HG03280 (cell line): Measurements from ENCODE around the gene OR5F1.

Experiments used
- ATAC-seq: cut with Tn5 transposase; IDR thresholded peaks from one replicate; pipeline ENCODE4 v1.9.1; 2021; ENCODE audit warnings: mild to moderate bottlenecking, moderate library complexity; ENCODE audit not compliant: unreplicated experiment

Gene OR5F1

DNA sequence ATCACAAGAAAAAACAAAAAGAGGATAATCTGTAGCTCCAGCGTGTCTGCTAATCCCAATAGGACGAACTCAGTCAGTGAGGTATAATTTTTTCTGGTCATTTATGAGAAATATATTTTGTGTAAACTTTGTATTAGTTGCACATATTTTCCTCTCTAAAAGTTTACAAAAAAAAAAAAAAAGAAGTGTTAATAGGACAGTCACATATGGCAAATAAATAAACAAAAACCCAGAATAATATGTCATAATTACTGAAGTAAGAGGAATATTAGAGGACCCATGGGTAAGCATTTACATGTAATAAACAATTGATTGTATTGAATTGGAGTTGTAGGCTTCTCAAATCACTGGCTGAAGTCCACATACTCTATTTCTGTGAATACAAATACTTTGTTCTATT, at the start of gene OR5F1:
TSS of gene OR5F1 (minus strand) at position 101 of the 400 bp plus-strand sequence. CDS start at position 101, 0 bp downstream.
- no peak for ATAC-seq

- ATAC-seq = no peak
These were observed 32.9 kb upstream of the OR5F1 start, which contains the start of gene OR5AS1 for GRCh38 chr11:56027354-56027753. Gene OR5AS1, plus strand, starts transcription at chr11:56027654. Its CDS starts 2,765 bp downstream, at chr11:56030419.

DNA sequence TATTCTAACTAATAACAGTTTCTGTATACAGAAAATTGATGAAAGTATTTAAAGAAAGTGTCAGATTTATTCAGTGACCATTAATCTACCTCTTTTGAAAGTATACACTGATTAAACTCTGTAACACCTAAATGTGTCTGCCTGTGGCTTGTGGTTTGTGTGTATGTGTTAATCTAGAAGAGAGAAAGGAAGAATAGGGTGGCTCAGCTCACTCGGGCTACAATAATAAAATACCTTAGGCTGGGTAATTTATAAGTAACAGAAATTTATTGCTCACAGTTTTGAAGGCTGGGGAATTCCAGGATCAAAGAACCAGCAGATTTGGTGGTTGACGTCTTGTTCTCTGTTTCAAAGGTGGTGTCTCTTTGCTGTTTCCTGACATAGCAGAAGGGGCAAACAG, 19.4 kb upstream of the OR5F1 start:
- no peak for ATAC-seq

- no peak for ATAC-seq
These were observed 16.3 kb upstream of the OR5F1 start for GRCh38 chr11:56010716-56011115.

GRCh38 chr11:55970935-55971334, 23.5 kb downstream of the OR5F1 start:
- no peak for ATAC-seq

DNA sequence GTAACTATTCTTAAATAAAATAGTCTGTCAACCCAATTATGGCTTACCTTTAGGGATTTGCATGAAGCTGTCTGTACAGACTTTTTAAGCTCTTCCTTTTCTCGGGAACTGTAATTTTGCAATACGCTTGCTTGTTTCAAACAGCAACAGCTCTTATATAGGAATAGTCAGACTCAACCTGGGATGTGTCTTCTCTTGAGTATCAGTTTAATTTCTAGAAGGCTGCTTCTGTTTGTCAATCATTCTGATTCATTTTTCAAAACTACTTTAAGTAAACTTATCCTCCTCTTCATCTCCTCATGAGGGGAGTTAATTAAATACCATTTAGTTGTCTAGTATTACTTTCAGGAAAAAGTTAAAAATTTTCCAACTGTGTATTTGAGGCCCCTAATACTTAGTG, 24.6 kb downstream of the OR5F1 start, which contains the start of gene OR10AG1:
TSS of gene OR10AG1 (minus strand) at position 101 of the 400 bp plus-strand sequence. CDS start at position 63, 38 bp downstream.
- no peak for ATAC-seq

DNA sequence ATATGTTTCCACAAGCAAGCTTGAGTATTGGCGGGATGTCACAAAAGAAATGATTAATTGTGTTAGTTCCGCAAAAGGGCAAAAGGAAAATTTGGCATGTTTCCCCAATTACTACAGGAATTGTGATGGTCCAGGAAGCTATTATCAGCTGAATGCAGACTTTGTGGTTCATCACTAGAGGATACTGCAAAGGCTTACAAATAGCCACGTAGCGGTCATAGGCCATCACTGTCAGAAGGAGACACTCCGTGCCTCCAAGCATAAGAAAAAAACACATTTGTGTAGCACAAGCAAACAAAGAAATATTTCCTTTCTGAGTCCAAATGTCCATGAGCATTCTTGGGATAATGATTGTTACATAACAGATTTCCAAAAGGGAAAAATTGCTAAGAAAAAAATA, 26.5 kb downstream of the OR5F1 start:
- no peak for ATAC-seq

- ATAC-seq = no peak
These were observed 28.0 kb downstream of the OR5F1 start for GRCh38 chr11:55966391-55966790.

DNA sequence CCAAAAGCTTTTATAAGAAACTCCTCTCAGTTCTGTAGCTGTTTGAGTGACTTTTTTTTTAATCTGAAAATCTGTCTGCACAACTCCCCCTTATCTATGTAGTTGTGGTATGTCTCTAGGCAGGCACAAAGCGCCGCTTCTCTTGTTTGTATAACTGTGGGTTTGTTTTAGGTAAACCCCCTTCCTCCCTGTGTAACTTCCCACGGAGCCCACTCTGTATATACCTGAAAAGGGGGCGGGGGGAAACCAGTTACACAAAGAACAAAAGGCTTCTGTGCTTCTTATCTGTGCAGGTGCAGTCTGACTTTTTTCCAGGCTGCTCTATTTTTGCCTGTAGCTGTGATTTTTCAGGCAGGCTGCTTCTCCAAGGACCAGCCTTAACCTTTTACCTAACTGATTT, 37.9 kb downstream of the OR5F1 start:
- ATAC-seq = no peak

- no peak for ATAC-seq
These were observed 45.1 kb downstream of the OR5F1 start for GRCh38 chr11:55949330-55949729.
